GM18520 (cell line): ENCODE results near the gene USP16.
"Not testable (repeated sequence)": the region's sequence is repeated elsewhere in the genome, so short reads cannot be mapped to it uniquely, and the experiment has no call there.

Experiments used
- ATAC-seq: cut with Tn5 transposase; IDR thresholded peaks from one replicate; pipeline ENCODE4 v1.9.1; 2021; ENCODE audit not compliant: unreplicated experiment

Gene USP16

GRCh38 chr21:29033301-29033700, 8.8 kb downstream of the USP16 start:
- no peak for ATAC-seq

- no peak for ATAC-seq
These were observed 9.4 kb downstream of the USP16 start for GRCh38 chr21:29033871-29034270.

GRCh38 chr21:29034678-29035077, 10.2 kb downstream of the USP16 start:
- ATAC-seq, result no peak

- no peak for ATAC-seq
These were observed 27.8 kb downstream of the USP16 start for GRCh38 chr21:29052224-29052623.

GRCh38 chr21:29053011-29053553, 28.6 kb downstream of the USP16 start:
- ATAC-seq, result no peak

- ATAC-seq, result no peak
These were observed 29.2 kb downstream of the USP16 start for GRCh38 chr21:29053656-29054055.

GRCh38 chr21:29055080-29055479, 30.6 kb downstream of the USP16 start:
- ATAC-seq, result no peak

GRCh38 chr21:29056005-29056404, 31.5 kb downstream of the USP16 start:
- no peak for ATAC-seq

- ATAC-seq, result no peak
These were observed 32.1 kb downstream of the USP16 start for GRCh38 chr21:29056538-29057050.

GRCh38 chr21:29064850-29065481, 40.5 kb downstream of the USP16 start:
- peak; percentile 97 for ATAC-seq

GRCh38 chr21:29072873-29073221, 48.4 kb downstream of the USP16 start:
- ATAC-seq, result no peak

GRCh38 chr21:29073222-29074006, 48.9 kb downstream of the USP16 start, which contains the start of gene CCT8:
Gene CCT8 (minus strand): TSS chr21:29073648. CDS start chr21:29073590, 58 bp downstream.
- peak; percentile 96 for ATAC-seq

GRCh38 chr21:29074007-29074376, 49.5 kb downstream of the USP16 start:
- no peak for ATAC-seq

- no peak for ATAC-seq
These were observed 50.3 kb downstream of the USP16 start for GRCh38 chr21:29074783-29075182.

GRCh38 chr21:29075706-29076466, 51.4 kb downstream of the USP16 start:
- no peak for ATAC-seq

- not testable (repeated sequence) for ATAC-seq
These were observed 52.5 kb downstream of the USP16 start for GRCh38 chr21:29076731-29077640.

GRCh38 chr21:29077651-29078090, 53.2 kb downstream of the USP16 start:
- no peak for ATAC-seq

GRCh38 chr21:29078869-29079767, 54.6 kb downstream of the USP16 start:
- ATAC-seq, result peak; percentile 50

GRCh38 chr21:29080454-29080941, 56.0 kb downstream of the USP16 start:
- no peak for ATAC-seq
